K562 (cell line): Measurements from ENCODE around the gene C1orf74.

ENCODE experiments used
- HDAC8 ChIP-seq: fragments of 450-650 bp; IDR thresholded peaks from 2 replicates; pipeline ENCODE4 v1.6.1; 2016; ENCODE audit warnings: mild to moderate bottlenecking, missing genetic modification characterization, moderate library complexity, missing compliant biosample characterization
- IRF2 ChIP-seq: sonication (generic); formaldehyde crosslinking; IDR thresholded peaks from 2 replicates; pipeline ENCODE4 v1.8.1; 2022; ENCODE audit warnings: mild to moderate bottlenecking, missing genetic modification reagents
- KDM1A ChIP-seq, 2 experiments: fragments of 450-650 bp; IDR thresholded peaks; 2 replicates each; pipeline ENCODE4 v1.6.1; 2016; ENCODE audit warnings: mild to moderate bottlenecking in 2 of 2
- ZNF175 ChIP-seq: fragments of 200-800 bp; sonication (Bioruptor generic); IDR thresholded peaks from 2 replicates; pipeline ENCODE4 v1.6.1; 2016; ENCODE audit warnings: low read depth, mild to moderate bottlenecking, missing genetic modification characterization, missing compliant biosample characterization

DNA sequence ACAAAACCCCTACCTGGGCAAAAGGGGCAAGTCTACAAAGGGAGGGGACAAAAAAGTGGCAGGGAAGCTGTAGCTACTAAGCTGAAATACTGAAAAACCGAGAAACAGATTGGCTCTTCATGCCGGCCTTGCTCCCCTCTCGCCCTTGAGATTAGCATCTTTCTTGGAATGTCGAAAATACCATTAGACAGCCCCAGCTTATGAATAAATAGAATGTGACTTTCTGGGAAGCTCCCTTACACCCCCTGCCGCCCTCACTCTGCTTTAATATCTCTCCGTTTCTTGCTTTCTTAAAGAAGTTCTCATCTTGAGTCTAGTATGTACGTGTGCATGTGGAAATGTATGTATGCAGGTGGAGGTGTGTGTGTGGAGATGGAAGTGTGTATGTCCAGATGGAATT is 14.4 kb downstream of the C1orf74 start:
- no peak for TF ChIP-seq IRF2 (CRISPR knock-in tag)
- no peak for TF ChIP-seq HDAC8 (tag)
- TF ChIP-seq KDM1A (IDR thresholded peaks at IDR 0.05): no peak
- no peak for TF ChIP-seq ZNF175 (CRISPR knock-in tag)
